Activated naive CD8-positive, alpha-beta T cell treated with anti-CD3 and anti-CD28 coated beads, Interleukin-2, amount 50 U/mL, for 16 hours (primary cell): ENCODE measurements around the gene B3GLCT.
"Not testable (repeated sequence)": the region's sequence is repeated elsewhere in the genome, so short reads cannot be mapped to it uniquely, and the experiment has no call there.

Source experiments
- DNase-seq: peaks from one replicate; pipeline ENCODE4 v3.0.0-alpha.2; 2020; ENCODE audit warnings: low read depth, low spot score

The B3GLCT gene

GRCh38 chr13:31276421-31276820 is 76.6 kb downstream of the B3GLCT start:
- DNase-seq = no peak

GRCh38 chr13:31278869-31279268 is 79.1 kb downstream of the B3GLCT start:
- DNase-seq = no peak

- no peak for DNase-seq
Observed at GRCh38 chr13:31282741-31283455, 83.1 kb downstream of the B3GLCT start.

GRCh38 chr13:31286930-31287329 is 87.2 kb downstream of the B3GLCT start:
- no peak for DNase-seq

- no peak for DNase-seq
Observed at GRCh38 chr13:31301119-31301518, 101.3 kb downstream of the B3GLCT start.

- DNase-seq = no peak
Observed at GRCh38 chr13:31310356-31310755, 110.6 kb downstream of the B3GLCT start.

- DNase-seq = no peak
Observed at GRCh38 chr13:31310786-31311185, 111.0 kb downstream of the B3GLCT start.

GRCh38 chr13:31311921-31312320 is 112.1 kb downstream of the B3GLCT start:
- no peak for DNase-seq

GRCh38 chr13:31314961-31315360 is 115.2 kb downstream of the B3GLCT start:
- no peak for DNase-seq

GRCh38 chr13:31320946-31321345 is 121.2 kb downstream of the B3GLCT start:
- no peak for DNase-seq

GRCh38 chr13:31321457-31321856 is 121.7 kb downstream of the B3GLCT start:
- no peak for DNase-seq

GRCh38 chr13:31322026-31322425 is 122.3 kb downstream of the B3GLCT start:
- no peak for DNase-seq

GRCh38 chr13:31322702-31323405 is 123.1 kb downstream of the B3GLCT start:
- DNase-seq = no peak

GRCh38 chr13:31327182-31327860 is 127.5 kb downstream of the B3GLCT start:
- DNase-seq = no peak

- DNase-seq = no peak
Observed at GRCh38 chr13:31328549-31329235, 128.9 kb downstream of the B3GLCT start.

- DNase-seq = no peak
Observed at GRCh38 chr13:31330236-31330635, 130.5 kb downstream of the B3GLCT start.

- no peak for DNase-seq
Observed at GRCh38 chr13:31331068-31331467, 131.3 kb downstream of the B3GLCT start.

GRCh38 chr13:31334547-31334946 is 134.8 kb downstream of the B3GLCT start:
- no peak for DNase-seq

- DNase-seq = no peak
Observed at GRCh38 chr13:31334994-31335557, 135.3 kb downstream of the B3GLCT start.

- not testable (repeated sequence) for DNase-seq
Observed at GRCh38 chr13:31339616-31340015, 139.8 kb downstream of the B3GLCT start.

- not testable (repeated sequence) for DNase-seq
Observed at GRCh38 chr13:31340848-31341247, 141.1 kb downstream of the B3GLCT start.

- no peak for DNase-seq
Observed at GRCh38 chr13:31346891-31347290, 147.1 kb downstream of the B3GLCT start.
